Uterus (tissue), 4 donors: ENCODE results near the gene MPG. TPM values are rescaled to one million over a fixed set of nuclear protein-coding genes. Genes with fewer than 3 reads are reported as not detected.

Experiments used
- DNase-seq, 2 donors: peaks; one replicate each; pipeline ENCODE4 v3.0.0-alpha.2; 2019 to 2020
- H3K27ac ChIP-seq, 2 donors: fragments of 200-600 bp; sonication (generic); 1 replicate in 1 of 2; 2 replicates in 1 of 2; pipeline ENCODE4 v1.5.1; 2016 to 2018
- H3K27me3 ChIP-seq, 2 donors: fragments of 200-600 bp; sonication (generic); one replicate each; pipeline ENCODE4 v1.5.1; 2018 to 2019; ENCODE audit warnings: control low read depth in 1 of 2
- H3K36me3 ChIP-seq, 2 donors: fragments of 200-600 bp; sonication (generic); one replicate each; pipeline ENCODE4 v1.5.1; 2019; ENCODE audit warnings: control low read depth in 1 of 2
- H3K4me1 ChIP-seq, 2 donors: fragments of 200-600 bp; sonication (generic); one replicate each; pipeline ENCODE4 v1.5.1; 2018 to 2019; ENCODE audit warnings: control low read depth in 1 of 2
- H3K4me3 ChIP-seq, 2 donors: fragments of 200-600 bp; sonication (generic); 1 replicate in 1 of 2; 2 replicates in 1 of 2; pipeline ENCODE4 v1.5.1; 2018 to 2019; ENCODE audit warnings: mild to moderate bottlenecking in 1 of 2
- H3K9me3 ChIP-seq, 2 donors: fragments of 200-600 bp; sonication (generic); one replicate each; pipeline ENCODE4 v1.5.1; 2019; ENCODE audit warnings: control low read depth in 1 of 2
- POLR2A ChIP-seq, 2 donors: fragments of 450-650 bp; IDR thresholded peaks; one replicate each; pipeline ENCODE4 v1.6.1; 2016; ENCODE audit warnings: antibody characterized with exemption in 2 of 2, mild to moderate bottlenecking in 1 of 2, moderate library complexity in 1 of 2
- intact Hi-C: fragments of 100-400 bp; cut with DNase I; formaldehyde crosslinking; loops from one replicate; pipeline ENCODE4 v1.15.1; 2023; ENCODE audit warnings: low total_unique reads
- total RNA-seq, 4 donors: library from RNA; depleted of rRNA in 3 of 4; stranded (reverse); fragments of >200 nt in 3 of 4; gene quantifications; one replicate each; pipeline versions ENCODE4 v1.1.0 to v1.2.4, GENCODE V29; 2014 to 2023
- TF ChIP-seq, protein P1 (sequence below), 4 experiments: fragments of 200-600 bp in 2 of 4; fragments of 450-650 bp in 2 of 4; sonication (generic) in 2 of 4; IDR thresholded peaks; one replicate each; pipeline ENCODE4 v1.5.1; 2016 to 2019; ENCODE audit warnings: antibody characterized with exemption in 4 of 4, mild to moderate bottlenecking in 2 of 4, moderate library complexity in 1 of 4
- donor health status: DM: yes; HTN: yes; CAD: no.

Gene MPG
- total RNA-seq, 4 donors from 2014 or later, result 35.7 to 305 (median 63.7) TPM

DNA sequence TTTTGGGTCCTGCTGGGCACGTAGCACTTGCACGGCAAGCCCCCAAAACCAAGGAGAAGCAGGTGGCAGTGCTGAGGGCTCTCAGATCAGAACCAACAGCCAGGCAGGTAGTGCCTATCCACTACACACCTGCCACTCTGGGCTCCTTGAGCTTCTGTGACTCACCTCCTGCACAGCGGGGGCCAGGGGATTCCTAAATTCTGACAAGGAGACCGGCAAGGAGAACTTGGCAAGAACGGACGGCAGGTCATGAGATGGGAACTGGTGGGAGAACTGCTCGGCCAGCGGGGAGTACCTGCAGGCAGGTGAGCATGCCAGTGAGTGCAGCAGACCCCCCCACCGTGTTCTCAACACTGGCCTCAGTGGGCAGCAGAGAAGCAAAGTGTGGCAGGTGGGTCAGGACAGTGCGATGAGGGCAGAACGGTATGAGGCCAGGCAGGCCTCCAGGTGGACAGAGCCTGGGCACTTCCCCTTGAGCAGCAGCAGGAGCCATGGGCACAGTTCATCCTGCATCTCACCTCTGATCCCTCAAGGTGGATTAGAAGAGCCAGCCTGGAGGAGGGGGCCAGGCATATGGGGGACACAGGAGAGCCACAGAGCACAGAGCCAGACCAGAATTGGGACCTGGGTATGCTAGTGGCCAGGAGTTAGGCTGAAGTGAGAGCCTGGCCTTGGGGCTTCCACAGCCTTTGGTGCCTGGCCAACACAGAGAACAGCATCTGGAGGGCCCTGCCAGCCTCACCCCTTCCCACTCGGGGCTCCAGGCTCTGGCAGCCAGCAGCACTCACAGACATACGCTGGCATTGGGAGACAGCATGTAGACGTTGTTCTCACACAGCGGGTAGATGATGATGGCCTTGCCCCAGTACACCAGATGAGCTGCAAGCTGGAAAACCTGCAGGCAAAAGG, 14.7 kb downstream of the MPG start:
- Histone ChIP-seq H3K36me3 (no peaks in the 10 kb centered on the region), H3K4me3 (no peak overlapping the region), H3K9me3 (no peaks in the 10 kb centered on the region), H3K4me1 (peaks cover 0 to 6% of the 10 kb centered on the region in 2 donors), H3K27ac (no peak overlapping the region), H3K27me3 (no peaks in the 10 kb centered on the region)
- intact Hi-C loops, result no loop called here
- DNase-seq, result no peak
- no peak for TF ChIP-seq POLR2A (IDR thresholded peaks at IDR 0.05)
- TF ChIP-seq, protein P1, sequence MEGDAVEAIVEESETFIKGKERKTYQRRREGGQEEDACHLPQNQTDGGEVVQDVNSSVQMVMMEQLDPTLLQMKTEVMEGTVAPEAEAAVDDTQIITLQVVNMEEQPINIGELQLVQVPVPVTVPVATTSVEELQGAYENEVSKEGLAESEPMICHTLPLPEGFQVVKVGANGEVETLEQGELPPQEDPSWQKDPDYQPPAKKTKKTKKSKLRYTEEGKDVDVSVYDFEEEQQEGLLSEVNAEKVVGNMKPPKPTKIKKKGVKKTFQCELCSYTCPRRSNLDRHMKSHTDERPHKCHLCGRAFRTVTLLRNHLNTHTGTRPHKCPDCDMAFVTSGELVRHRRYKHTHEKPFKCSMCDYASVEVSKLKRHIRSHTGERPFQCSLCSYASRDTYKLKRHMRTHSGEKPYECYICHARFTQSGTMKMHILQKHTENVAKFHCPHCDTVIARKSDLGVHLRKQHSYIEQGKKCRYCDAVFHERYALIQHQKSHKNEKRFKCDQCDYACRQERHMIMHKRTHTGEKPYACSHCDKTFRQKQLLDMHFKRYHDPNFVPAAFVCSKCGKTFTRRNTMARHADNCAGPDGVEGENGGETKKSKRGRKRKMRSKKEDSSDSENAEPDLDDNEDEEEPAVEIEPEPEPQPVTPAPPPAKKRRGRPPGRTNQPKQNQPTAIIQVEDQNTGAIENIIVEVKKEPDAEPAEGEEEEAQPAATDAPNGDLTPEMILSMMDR (IDR thresholded peaks at IDR 0.05), result no peak

DNA sequence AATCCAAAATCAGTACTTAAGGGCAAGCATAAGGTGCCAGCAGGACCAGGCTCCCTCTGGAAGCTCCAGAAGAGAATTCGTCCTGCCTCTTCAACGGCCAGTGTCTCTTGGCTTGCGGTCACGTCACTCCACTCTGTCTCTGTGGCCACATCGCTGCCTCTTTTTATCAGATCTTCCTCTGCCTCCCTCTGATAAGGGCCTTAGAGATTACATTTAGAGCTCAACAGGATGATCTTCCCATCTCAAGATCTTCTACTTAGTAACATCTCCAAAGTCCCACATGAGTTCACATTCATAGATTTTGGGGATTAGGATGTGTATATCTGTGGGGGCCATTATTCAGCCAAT, 16.9 kb downstream of the MPG start:
- Histone ChIP-seq H3K27me3 (no peaks in the 10 kb centered on the region), H3K4me3 (no peak overlapping the region), H3K9me3 (no peaks in the 10 kb centered on the region), H3K27ac (no peak overlapping the region), H3K4me1 (peaks cover 0 to 6% of the 10 kb centered on the region in 2 donors), H3K36me3 (no peaks in the 10 kb centered on the region)
- TF ChIP-seq POLR2A (IDR thresholded peaks at IDR 0.05), result no peak
- TF ChIP-seq, protein P1 (IDR thresholded peaks at IDR 0.05), result no peak
- intact Hi-C loops, result no loop called here
- DNase-seq, result no peak

DNA sequence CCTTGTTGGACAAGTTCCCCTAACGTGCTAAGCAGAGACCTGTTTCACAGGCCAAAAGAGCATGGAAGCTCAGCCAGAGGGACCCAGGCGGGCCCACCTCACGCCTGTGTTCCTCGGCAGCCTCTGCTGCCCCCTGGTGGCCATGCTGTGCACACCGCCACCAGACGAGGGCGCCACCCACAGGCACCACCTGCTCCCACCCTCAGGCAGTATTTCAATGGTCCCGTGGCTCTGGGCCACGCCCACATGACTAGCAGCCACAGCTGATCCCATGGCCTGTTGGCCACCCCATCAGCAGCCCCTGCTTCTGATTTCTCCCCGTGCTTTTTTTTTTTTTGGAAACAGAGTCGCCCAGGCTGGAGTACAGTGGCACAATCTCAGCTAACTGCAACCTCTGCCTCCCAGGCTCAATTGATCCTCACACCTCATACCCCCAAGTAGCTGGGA, 18.9 kb downstream of the MPG start:
- H3K27me3 ChIP-seq, result no peaks in the 10 kb centered on the region
- TF ChIP-seq, protein P1 (IDR thresholded peaks at IDR 0.05), result peak; percentile 97 to 100 (median 100)
- TF ChIP-seq POLR2A (IDR thresholded peaks at IDR 0.05), result no peak
- no peaks in the 10 kb centered on the region for H3K9me3 ChIP-seq
- H3K36me3 ChIP-seq, result no peaks in the 10 kb centered on the region
- intact Hi-C loops, result loop anchor here (2.0 kb wide), 1 partner anchor 32 kb away; no protein-coding TSS in a partner anchor
- H3K27ac ChIP-seq, result peak overlapping the region in 1 of 2 donors; percentile 27
- H3K4me1 ChIP-seq, result peaks cover 0 to 11% of the 10 kb centered on the region in 2 donors
- peak; percentile 85 to 89 for DNase-seq
- no peak overlapping the region for H3K4me3 ChIP-seq

DNA sequence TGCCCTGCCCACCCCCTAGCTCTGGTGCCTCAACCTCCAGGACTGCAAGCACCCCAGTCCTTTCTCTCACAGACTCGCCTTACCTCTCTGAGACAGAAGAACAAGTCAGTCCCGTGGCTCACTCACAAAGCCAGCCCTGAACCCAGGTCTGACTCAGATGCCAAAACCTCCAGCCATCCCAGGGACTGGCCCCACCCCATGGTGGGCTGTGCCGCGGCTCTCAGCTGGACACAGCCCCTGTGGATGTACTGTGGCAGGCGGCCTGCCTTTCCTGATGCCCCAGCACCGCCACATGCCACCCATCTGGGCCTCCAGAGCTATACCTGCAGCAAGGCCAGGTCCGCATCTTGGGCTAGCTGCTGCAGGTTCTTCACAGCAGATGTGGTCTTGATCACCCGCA, 19.8 kb downstream of the MPG start:
- Histone ChIP-seq H3K27ac (no peak overlapping the region), H3K27me3 (no peaks in the 10 kb centered on the region), H3K9me3 (no peaks in the 10 kb centered on the region), H3K4me3 (no peak overlapping the region), H3K36me3 (no peaks in the 10 kb centered on the region), H3K4me1 (peaks cover 0 to 11% of the 10 kb centered on the region in 2 donors)
- TF ChIP-seq POLR2A (IDR thresholded peaks at IDR 0.05), result no peak
- TF ChIP-seq, protein P1 (IDR thresholded peaks at IDR 0.05), result no peak
- intact Hi-C loops, result loop anchor here (2.0 kb wide), 1 partner anchor 33 kb away; no protein-coding TSS in a partner anchor
- no peak for DNase-seq

DNA sequence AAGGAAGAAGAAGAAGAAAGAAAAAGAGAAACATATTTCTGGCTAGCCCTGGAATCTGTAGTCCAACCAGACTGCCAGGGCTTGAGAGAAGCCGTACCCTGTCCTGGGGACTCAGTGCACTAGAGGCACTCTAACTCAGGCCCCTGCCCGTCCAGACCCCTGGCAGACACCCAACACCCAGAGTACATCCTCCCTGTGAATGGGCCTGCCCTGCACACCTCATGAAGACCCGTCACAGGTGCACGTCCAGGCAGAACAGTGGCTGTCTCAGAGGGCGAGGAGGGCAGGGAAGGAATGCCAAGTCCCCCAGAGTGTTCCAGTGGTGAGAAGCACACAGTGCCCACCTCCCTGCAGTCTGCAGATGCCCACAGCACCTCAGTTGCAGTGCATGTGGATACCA, 23.0 kb downstream of the MPG start:
- no peak overlapping the region for H3K4me3 ChIP-seq
- H3K27me3 ChIP-seq, result no peaks in the 10 kb centered on the region
- no peaks in the 10 kb centered on the region for H3K9me3 ChIP-seq
- no peaks in the 10 kb centered on the region for H3K36me3 ChIP-seq
- no peak for DNase-seq
- peaks cover 0 to 11% of the 10 kb centered on the region in 2 donors for H3K4me1 ChIP-seq
- TF ChIP-seq, protein P1 (IDR thresholded peaks at IDR 0.05), result no peak
- TF ChIP-seq POLR2A (IDR thresholded peaks at IDR 0.05), result no peak
- peak overlapping the region; percentile 56 to 67 for H3K27ac ChIP-seq
- intact Hi-C loops, result no loop called here
